Effector CD4-positive, alpha-beta T cell (primary cell): Measurements from ENCODE around the gene CFAP54.
"Not testable (repeated sequence)": the region's sequence is repeated elsewhere in the genome, so short reads cannot be mapped to it uniquely, and the experiment has no call there.

ENCODE experiments used
- DNase-seq: peaks from one replicate; pipeline ENCODE4 v3.0.0-alpha.2; 2020

CFAP54 gene

DNA sequence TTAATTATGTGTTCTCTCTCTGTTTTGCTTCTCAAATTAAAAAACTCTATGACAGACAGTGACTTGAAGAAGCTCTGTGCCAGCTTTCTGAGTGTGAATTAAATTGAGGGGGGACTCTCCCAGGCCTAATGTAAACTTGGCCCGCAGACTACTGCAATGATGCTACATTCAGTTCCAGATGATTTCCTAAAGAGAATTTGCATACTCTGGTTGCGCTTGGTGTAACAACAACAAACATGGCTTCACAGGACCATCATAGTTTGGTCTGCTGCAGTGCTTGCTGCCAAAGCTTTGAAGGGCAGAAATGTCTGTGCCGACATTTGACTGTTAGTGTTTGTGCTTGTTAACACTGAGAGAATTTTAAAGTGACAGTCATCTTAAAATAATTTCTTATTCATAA, 25.0 kb downstream of the CFAP54 start:
- no peak for DNase-seq

GRCh38 chr12:96516472-96517430, 27.4 kb downstream of the CFAP54 start:
- peak; percentile 84 for DNase-seq

DNA sequence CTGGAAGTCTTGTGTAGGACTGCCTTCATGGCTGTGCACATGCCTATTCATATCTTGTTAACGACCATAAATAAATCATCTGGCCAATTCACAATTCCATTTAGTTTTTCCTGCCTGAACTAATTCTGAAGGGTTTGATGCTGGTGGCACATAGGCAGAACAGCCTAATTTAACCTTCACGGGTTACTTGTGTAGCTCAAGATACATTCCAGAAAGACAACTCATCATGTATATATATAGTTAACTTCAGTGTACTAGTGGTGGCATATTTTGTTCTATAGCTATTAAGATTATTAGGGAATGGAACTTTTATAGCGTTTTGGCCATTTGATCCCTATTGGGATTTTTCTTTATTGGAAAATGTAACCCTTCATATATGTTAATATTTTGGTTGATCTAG, 31.4 kb downstream of the CFAP54 start:
- no peak for DNase-seq

DNA sequence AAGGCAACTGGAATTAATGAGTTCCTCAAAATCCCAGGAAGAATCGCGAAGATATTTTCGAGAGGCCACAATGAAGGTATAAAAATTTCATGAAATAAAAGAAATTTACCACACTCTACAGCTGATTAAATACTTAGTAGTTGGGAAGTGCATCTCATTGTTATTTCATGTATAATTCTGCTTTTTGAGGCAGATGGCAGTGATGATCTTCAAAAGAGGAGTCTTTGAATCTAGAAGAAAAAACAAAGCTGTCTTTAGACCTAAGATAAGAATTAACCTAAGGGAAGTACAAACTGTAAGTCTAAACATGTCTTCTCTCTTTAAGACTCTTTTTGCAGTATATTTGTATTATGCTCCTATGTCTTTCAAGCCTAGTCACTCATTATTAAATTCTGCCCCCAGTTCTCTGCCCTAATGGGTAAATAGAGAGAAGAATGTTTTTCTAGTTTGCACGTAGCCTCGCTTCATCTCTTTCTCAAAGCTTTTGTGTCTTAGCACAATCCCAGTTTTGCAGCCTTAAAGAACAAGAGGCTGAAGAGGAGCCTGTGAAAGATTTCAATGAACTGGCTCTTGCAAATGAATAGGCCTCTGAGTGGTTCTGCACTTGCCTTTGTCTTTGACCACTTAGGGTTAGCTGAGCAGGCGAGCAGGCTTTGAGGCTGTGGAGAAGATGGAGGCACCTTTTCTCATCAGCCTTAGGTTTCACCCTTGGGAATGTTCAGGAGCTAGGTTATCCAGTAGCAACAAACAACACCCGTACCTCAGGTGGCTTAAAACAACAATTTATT, 32.7 kb downstream of the CFAP54 start:
- DNase-seq = no peak

GRCh38 chr12:96522690-96523089, 33.3 kb downstream of the CFAP54 start:
- no peak for DNase-seq

GRCh38 chr12:96526110-96526509, 36.7 kb downstream of the CFAP54 start:
- DNase-seq = no peak

DNA sequence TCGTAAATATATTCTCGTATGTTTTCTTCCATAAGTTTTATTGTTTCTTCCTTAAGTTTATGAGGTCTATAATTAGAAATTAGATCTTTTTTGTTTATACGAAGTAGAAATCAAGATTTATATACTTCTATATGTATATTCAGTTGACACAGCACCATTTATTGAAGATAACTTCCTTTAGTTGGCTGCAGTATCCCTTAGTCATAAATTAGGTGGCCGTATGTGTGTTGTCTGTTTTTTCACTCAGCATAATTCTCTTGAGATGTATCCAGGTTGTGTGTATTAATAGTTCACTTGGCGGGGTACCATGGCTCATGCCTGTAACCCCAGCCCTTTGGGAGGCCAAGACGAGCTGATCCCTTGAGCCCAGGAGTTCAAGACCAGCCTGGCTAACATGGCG, 40.5 kb downstream of the CFAP54 start:
- no peak for DNase-seq

GRCh38 chr12:96534339-96534738, 45.0 kb downstream of the CFAP54 start:
- no peak for DNase-seq

- DNase-seq = no peak
Observed at GRCh38 chr12:96548384-96548783, 59.0 kb downstream of the CFAP54 start.

DNA sequence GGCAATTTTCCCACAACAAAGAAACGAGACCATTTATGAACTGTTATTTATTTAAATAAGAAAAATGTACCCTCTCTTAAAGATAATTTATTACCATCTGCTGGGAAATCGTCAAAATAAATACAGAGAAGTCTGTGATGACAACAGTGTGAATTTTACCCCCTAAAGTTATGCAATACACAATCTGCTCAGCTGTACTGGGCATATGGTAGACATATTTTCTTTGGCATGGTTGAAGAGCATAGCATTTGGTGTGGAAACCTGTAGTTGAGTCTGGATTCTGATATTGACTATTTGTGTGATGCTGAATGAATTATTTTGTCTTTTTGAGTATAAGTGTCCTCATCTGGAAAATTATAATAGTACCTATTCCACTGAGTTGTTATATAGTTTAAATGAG, 60.0 kb downstream of the CFAP54 start:
- no peak for DNase-seq

DNA sequence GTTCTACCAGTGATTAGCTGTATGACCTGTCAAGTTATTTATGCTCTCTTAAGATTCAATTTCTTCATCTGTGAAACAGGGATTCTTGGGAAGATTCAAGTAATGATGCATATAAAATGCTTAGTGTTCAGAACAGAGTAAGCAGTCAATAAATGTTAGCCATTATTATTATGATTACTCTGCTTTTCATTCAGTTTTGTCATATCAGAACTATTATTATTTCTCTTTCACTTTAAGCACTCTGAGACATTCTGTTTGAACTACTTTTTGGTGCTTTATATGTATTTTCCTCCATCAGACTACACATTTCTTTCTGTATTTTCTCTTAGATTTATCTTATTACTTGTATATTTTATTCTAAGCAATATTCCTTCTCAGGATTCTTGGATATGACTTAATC, 81.2 kb downstream of the CFAP54 start:
- DNase-seq = no peak

DNA sequence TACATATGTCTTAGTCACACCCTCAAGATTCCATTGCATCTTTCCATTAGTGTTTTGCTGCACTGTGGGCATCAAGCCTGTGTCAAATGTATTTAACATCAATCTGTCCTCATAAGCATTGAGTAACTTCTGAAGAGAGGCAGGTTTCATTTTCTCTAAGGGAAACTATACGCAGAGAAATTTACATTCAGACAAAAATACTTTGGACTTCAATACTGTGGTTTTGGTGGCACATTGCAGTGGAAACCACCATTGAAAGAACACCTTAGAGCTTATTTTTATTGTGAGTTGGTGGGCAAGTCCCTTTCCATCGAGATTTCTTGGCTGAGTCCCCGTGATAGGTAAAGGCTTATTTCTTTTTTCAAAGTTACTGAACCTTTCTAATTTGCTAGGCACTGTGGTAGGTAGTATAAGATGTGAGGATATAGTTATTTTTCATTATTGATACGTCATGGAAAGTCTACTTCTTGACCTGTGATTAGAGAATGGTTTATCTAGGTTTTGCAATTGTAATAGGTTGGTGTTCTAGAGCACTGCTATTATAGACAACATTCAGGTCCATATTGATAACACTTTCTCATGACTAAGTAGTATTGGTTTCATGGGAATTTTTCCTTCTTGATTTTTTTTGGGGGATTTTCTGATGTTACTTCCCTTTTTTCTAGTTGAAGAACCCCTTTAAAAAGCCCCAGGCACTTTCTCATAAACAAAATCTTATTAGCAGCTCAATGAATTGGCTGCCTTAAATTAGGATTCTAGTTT, 81.9 kb downstream of the CFAP54 start:
- no peak for DNase-seq

DNA sequence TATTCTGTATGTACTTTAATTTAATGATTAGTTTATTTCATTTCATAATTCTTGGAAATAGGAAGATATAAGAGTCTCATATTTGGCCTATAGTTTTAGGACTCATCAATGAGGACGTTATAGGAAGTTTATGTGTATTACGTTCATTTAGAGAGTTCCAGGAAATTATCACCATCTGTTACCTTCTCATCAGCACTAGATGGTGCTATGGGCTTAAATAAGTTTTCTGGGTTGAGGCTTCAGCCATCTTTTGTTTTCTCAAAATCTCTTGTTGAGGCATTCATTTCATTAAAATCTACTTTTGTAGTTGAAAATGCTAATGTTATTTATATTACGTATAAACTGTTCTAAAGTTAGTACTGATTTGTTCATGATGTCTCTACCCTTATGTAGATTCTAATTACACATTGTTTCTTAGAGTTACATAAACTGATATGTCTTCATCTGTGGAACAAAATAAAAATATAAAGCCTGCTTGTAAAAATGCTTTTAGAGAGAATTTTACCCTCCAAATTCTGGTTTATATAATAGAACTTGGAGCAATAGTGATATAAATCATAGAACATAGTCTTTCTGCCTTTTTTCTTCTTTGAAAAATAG, 89.2 kb downstream of the CFAP54 start:
- no peak for DNase-seq

GRCh38 chr12:96585977-96586376, 96.6 kb downstream of the CFAP54 start:
- DNase-seq = no peak

GRCh38 chr12:96587691-96588090, 98.3 kb downstream of the CFAP54 start:
- no peak for DNase-seq

DNA sequence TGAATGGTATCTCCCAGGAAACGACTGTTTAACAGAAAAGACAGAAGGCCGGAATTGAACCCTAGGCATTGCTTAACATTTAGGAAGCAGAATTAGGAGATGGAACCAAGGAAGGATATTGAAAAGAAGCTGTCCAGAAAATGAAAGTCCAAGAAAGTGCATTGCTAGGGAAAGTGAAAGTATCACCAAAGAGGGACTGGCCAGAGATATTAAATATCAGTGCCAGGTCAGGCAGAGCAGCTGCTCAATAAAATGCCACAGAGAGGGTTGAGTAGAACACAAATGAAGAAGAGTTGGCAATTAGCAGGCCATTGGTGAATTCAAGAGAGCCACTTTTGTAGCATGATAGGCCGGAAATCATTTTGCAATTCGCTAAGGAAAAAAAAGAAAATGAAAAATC, 101.6 kb downstream of the CFAP54 start:
- no peak for DNase-seq

- DNase-seq = not testable (repeated sequence)
Observed at GRCh38 chr12:96604374-96604773, 115.0 kb downstream of the CFAP54 start.

DNA sequence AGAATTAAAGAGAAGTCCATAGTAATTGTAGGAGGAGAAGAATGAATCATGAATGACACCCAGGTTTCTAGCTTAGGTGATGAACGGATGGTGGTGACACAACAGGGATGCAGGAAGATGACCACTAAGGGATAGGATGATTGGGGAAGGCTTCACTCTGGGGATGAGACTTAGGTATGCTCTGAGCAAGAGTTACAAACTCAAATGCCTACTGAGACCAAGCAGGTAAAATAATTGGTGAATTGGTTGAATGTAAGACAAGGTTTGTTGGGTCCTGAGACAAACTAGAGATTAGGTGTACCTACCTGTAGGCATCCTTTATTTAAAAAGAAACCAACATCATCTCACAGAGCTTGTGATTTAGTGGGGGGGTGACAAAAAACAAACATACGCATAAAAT, 116.3 kb downstream of the CFAP54 start:
- no peak for DNase-seq

DNA sequence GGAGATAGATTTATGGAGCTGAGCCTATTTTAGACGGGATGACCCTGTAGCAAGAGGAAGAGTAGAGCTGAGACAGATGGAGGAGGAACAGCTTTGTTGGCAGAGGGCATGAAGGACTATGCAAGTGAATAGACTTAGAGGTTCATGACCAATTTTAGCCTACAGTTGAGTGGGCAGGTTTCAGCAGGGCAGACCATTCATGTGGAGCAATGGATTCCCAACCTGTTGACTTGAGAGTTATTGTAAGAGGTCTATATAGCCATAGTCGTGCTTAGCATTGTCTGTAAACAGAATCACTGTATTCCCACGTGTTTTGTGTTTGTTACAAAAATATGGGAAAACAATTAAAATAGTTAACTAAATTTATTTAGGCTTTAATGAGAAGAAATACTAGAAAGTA, 116.8 kb downstream of the CFAP54 start:
- DNase-seq = no peak

GRCh38 chr12:96606644-96607043, 117.3 kb downstream of the CFAP54 start:
- DNase-seq = no peak

GRCh38 chr12:96617178-96617577, 127.8 kb downstream of the CFAP54 start:
- DNase-seq = no peak

DNA sequence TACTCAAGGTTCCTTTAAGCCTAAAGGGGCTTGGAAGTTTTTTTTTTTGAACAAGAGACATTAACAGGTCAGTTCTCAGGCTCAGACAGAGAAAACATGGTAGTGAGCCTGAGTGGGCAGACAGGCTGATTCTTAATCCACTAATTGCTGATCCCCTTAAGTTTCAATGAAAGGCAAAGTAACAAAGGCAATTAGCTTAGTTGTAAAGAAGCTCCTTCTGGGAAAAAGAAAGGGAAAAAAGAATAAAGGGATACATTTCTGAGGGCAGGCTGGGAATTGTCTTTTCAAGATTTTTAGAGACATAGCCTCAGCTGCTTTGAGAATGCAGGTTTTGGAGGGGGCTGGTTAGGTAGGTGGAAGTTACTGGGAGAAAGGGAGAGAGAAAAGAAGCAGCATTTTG, 133.8 kb downstream of the CFAP54 start:
- no peak for DNase-seq
